Stimulated activated CD4-positive, alpha-beta T cell treated with anti-CD3 and anti-CD28 coated beads, Interleukin-4, amount 100 ng/mL, for 24 hours (primary cell): Measurements from ENCODE around the gene USB1.

Source experiments
- DNase-seq: peaks from one replicate; pipeline ENCODE4 v3.0.0-alpha.2; 2020

The USB1 gene, protein sequence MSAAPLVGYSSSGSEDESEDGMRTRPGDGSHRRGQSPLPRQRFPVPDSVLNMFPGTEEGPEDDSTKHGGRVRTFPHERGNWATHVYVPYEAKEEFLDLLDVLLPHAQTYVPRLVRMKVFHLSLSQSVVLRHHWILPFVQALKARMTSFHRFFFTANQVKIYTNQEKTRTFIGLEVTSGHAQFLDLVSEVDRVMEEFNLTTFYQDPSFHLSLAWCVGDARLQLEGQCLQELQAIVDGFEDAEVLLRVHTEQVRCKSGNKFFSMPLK

DNA sequence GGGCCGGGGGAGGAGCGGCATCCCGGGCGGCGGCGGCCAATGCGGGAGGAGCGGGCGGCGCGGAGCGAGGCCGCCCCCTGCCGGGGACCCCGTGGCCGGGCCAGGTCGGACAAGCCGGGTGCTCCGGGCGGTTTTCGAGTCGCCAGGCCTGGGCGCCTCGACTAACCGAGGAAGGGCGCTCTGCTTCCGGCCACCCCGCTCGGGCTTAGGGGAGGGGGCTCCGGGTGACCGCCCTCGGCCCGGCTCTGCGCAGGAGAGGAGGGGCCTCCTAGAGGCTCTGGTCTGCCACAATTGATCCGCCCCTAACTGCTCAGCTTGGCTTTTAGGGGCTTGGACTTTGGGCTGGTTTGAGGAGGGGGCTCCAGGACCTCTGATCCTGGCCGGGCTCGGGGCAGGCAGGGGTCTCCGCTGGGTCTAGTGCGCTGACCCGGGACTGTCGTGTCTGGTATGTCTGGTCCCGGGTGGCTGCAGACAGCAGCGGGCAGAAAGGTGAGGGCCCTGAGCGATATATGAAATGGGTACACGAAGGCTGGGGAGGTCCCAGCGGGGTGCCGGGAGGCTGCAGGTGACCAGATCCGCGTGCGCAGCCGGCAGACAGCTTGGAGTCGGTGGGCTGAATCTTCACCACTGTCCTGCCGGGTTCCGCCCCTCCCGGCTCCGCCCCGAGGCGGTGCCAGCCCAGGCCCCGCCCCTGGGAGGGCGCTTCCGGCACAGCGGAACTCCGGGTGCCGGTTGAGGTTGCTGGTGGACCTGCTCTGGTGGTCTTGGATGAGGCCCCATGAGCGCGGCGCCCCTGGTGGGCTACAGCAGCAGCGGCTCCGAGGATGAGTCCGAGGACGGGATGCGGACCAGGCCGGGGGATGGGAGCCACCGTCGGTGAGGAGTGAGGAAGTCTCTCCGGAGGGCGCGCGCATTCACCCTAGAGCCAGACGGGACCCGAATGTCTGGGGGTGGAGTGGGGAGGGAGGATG lies at the start of gene USB1:
Gene USB1, plus strand, starts transcription at position 702 of the 971 bp plus-strand sequence. Its CDS starts 77 bp downstream, at position 779.
- peak; percentile 79 for DNase-seq

- no peak for DNase-seq
Measured at GRCh38 chr16:57952909-57953308, 48.3 kb upstream of the USB1 start.

DNA sequence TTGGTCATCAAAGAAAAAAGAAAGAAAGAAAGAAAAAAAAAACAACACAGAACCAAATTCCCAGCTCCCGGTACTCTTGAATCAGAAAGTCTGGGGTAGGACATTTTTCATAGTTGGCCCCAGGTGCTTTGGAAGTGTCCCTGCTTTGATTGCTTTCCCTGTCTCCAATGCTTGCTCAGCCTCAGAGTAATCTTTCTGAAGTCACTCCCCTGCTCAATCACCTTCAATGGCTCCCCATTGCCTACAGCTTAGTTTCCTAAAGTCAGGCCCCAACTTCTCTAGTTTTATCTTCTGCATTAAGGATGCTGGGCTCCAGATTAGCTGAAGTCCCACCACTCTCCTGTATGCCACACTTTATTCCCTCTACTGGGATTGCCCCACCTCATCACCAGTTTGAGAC lies 47.4 kb upstream of the USB1 start:
- no peak for DNase-seq

DNA sequence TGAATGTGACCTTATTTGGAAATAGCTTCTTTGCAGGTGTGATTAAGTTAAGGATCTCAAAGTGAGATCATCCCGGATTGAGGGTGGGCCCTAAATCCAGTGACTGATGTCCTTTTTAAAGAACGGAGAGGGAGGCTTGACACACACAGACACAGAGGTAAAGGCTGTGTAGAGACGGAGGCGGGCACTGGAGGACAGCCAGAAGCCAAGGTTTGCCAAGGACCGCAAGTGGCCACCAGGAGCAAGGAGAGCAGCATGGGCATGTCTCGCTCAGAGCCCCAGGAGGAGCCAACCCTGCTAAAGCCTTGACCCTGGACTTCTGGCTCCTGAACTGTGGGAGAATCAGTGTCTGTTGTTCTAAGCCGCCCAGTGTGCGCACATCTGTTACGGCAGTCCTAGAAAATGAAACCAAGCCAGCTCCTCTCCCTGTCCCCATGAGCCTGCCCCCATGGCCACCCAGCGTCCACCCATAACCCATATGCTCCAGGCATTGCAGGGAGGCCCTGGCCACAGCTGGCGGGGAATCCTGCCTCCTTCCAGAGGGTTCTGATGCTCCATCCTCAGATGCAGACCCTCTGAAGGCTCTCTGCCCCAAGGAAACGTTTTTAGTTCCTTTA lies 45.5 kb upstream of the USB1 start:
- DNase-seq, result no peak

DNA sequence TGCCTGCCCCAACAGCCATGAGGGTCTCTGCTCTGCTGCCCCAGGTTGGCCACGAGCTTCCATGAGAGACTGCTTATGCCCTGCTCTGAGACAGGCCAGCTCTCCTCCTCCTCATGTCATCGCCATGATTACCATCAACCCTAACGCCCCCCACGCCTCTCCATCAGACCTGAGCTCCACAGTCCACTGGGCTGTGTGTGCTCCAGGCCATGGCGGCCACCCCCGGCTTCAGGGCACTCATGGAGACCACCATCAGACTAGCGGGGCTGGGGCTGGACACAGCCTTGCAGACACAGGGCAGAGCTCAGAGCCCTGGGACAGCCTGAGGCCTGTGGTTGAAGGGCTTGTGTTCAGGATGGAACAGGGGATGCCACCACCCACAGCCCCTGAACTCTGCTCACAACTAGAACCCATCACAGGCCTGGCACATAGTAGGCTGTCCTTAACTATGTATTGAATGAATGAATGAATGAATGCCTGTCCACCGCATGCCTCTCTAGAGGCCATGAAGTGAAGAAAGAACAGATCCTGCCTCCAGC lies 44.9 kb upstream of the USB1 start:
- DNase-seq, result no peak

DNA sequence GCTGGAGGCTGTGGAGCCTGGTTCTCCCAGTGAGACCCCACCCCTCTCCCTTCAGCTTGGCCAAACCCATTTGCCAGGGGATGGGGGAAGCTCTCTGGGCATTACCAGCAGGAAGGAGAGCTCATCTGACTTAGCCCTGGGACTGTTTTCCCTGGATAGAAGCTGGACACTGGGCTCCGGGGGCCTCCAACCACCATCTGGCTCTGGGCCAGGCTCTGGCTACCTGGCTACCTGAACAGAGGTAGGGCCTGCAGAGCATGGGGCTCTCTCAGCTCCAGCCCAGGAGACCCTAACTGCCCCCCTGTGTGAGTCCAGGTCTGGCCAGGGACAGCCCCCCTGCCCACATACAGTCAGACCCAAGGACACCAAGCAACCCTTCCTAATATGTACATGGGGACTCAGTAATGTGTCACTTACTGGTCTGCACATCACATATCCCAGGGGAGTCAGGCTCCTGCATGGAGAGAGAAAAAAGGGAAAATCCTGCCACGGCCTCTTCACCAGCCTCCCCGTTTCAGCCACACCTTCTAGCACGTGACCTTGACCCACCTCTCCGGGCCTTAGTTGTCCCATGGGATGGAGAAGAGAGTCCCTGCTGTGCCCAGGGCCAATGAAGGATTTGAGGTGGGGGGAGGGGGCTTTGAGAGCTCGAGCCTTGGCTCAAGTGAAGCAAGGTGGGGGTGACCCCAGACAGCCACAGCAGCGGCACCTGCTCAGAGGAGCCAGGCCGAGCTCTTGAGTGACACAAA lies 44.1 kb upstream of the USB1 start:
- no peak for DNase-seq

- DNase-seq, result no peak
Measured at GRCh38 chr16:57957673-57958392, 43.4 kb upstream of the USB1 start.

- DNase-seq, result no peak
Measured at GRCh38 chr16:57958544-57958943, 42.7 kb upstream of the USB1 start.

- no peak for DNase-seq
Measured at GRCh38 chr16:57959121-57959520, 42.1 kb upstream of the USB1 start.

GRCh38 chr16:57959804-57960203 lies 41.4 kb upstream of the USB1 start:
- DNase-seq, result no peak

- DNase-seq, result no peak
Measured at GRCh38 chr16:57960310-57960709, 40.9 kb upstream of the USB1 start.

GRCh38 chr16:57960826-57961472 lies 40.3 kb upstream of the USB1 start:
- no peak for DNase-seq

GRCh38 chr16:57961538-57961937 lies 39.7 kb upstream of the USB1 start:
- no peak for DNase-seq

DNA sequence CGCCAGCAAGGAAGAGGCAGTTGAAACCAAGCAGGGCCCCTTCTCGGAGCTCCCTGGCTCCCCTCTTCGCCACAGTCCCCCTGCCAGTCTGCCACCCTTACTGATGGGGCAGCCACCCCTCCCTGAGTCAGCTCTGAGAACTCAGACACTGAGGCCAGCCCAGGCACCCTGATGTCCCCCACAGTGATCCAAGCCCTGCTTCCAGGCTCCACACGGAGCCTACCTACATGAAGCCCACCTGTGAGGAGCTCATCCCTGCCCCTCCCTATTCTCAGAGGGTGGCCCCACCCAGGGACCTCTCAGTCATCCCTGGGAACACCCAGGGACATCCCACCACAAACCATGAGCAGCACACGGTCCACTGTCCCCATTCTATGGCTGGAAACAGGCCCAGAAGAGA lies 39.2 kb upstream of the USB1 start:
- no peak for DNase-seq

- no peak for DNase-seq
Measured at GRCh38 chr16:57962756-57963155, 38.5 kb upstream of the USB1 start.

- no peak for DNase-seq
Measured at GRCh38 chr16:57964157-57964700, 37.0 kb upstream of the USB1 start.

DNA sequence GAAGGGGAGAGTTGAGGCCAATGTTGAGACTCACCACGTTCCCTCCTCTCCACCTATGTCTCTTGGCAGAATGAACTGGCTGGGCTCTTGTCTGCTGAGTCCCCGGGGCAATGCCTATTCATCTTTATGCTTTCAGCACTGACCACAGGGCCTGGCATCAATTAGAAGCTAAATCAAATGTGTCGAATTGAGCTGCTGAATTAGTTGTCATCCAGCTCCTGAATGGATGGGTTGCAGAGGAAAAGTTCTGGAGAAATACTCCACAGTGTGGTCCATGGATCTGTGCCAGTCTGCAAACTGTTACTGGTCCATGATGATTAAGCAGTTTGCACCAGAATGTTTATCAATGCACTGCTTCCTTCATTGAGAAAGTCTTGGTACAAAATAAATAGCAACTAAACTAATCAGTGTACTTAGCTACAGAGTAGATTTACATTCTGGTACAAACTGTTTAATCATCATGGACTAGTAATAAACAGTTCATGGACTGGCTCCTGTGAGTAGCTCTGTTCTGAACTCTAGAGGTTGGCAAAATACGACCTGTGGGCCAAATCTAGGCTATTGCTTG lies 34.9 kb upstream of the USB1 start:
- DNase-seq, result no peak

- DNase-seq, result no peak
Measured at GRCh38 chr16:57966986-57967385, 34.2 kb upstream of the USB1 start.

GRCh38 chr16:57967916-57968315 lies 33.3 kb upstream of the USB1 start:
- DNase-seq, result no peak

GRCh38 chr16:57969451-57970123 lies 31.6 kb upstream of the USB1 start:
- DNase-seq, result no peak
